IMR-90 (cell line): ENCODE data around the gene ODAD3. TPM values are rescaled to one million over a fixed set of nuclear protein-coding genes. Genes with fewer than 3 reads are reported as not detected.
"Not testable (repeated sequence)": the region's sequence is repeated elsewhere in the genome, so short reads cannot be mapped to it uniquely, and the experiment has no call there.

Experiments
- ATAC-seq: fragments of 200-7000 bp; cut with Tn5 transposase; 2 replicates; pipeline ENCODE4 v1.9.1; 2020; ENCODE audit warnings: low read depth, mild to moderate bottlenecking, moderate library complexity
- BruUV-seq: library from RNA; stranded (reverse); fragments of 400-500 nt; replicated peaks from 2 replicates; lab custom pipeline; 2021; lab: Mats Ljungman, UMichigan
- CTCF ChIA-PET: fragments of 300-600 bp; formaldehyde crosslinking; extraction: SDS; loops from one replicate; lab custom pipeline; 2021; ENCODE audit warnings: antibody characterized with exemption; lab: Yijun Ruan, JAX
- POLR2A ChIA-PET: fragments of 300-600 bp; sonication (Branson Sonifier 250); formaldehyde crosslinking; loops from one replicate; lab custom pipeline; 2022; ENCODE audit warnings: antibody characterized with exemption; ENCODE audit not compliant: unreplicated experiment; lab: Charles Lee
- DNase-seq: peaks from one replicate; pipeline ENCODE4 v3.0.0; 2013
- H2AFZ ChIP-seq: replicated peaks from 2 replicates; pipeline ENCODE3; 2013; ENCODE audit warnings: low read length, mild to moderate bottlenecking; ENCODE audit not compliant: poor library complexity
- H2AK5ac ChIP-seq: 2 replicates; pipeline ENCODE4 v1.6.1; 2013; ENCODE audit warnings: low read depth, low read length, inconsistent platforms
- H2AK9ac ChIP-seq: replicated peaks from 2 replicates; pipeline ENCODE3; 2013; ENCODE audit warnings: mild to moderate bottlenecking, low read depth, low read length, moderate library complexity; ENCODE audit not compliant: poor library complexity
- H2BK120ac ChIP-seq: 2 replicates; pipeline ENCODE4 v1.6.1; 2013; ENCODE audit warnings: low read depth, low read length, inconsistent platforms
- H2BK15ac ChIP-seq: 3 replicates; pipeline ENCODE4 v1.6.1; 2013; ENCODE audit warnings: low read depth, low read length, inconsistent platforms
- H2BK20ac ChIP-seq: 2 replicates; pipeline ENCODE4 v1.6.1; 2013; ENCODE audit warnings: low read depth, mild to moderate bottlenecking, inconsistent platforms, low read length, moderate library complexity
- H2BK5ac ChIP-seq: 2 replicates; pipeline ENCODE4 v1.6.1; 2013; ENCODE audit warnings: mild to moderate bottlenecking, low read depth, low read length, inconsistent platforms; ENCODE audit not compliant: poor library complexity, severe bottlenecking
- H3K14ac ChIP-seq: replicated peaks from 2 replicates; pipeline ENCODE4 v1.6.1; 2013; ENCODE audit warnings: low read depth, low read length, inconsistent platforms
- H3K18ac ChIP-seq: 2 replicates; pipeline ENCODE4 v1.6.1; 2013; ENCODE audit warnings: low read depth, low read length, control low read depth
- H3K23ac ChIP-seq: 2 replicates; pipeline ENCODE4 v1.6.1; 2013; ENCODE audit warnings: low read depth, low read length, inconsistent platforms
- H3K27ac ChIP-seq: 2 replicates; pipeline ENCODE4 v1.5.1; 2013; ENCODE audit warnings: mild to moderate bottlenecking, control low read depth, low read length; ENCODE audit not compliant: insufficient read depth
- H3K27me3 ChIP-seq: 2 replicates; pipeline ENCODE4 v1.6.1; 2013; ENCODE audit warnings: low read length; ENCODE audit not compliant: control insufficient read depth, insufficient read depth
- H3K36me3 ChIP-seq: 2 replicates; pipeline ENCODE4 v1.6.1; 2013; ENCODE audit warnings: low read length, mixed read lengths; ENCODE audit not compliant: control insufficient read depth, insufficient read depth
- H3K4ac ChIP-seq: 2 replicates; pipeline ENCODE4 v1.6.1; 2013; ENCODE audit warnings: low read depth, low read length, inconsistent platforms
- H3K4me1 ChIP-seq: 2 replicates; pipeline ENCODE4 v1.6.1; 2013; ENCODE audit warnings: low read length, mixed read lengths; ENCODE audit not compliant: control insufficient read depth, insufficient read depth
- H3K4me2 ChIP-seq: 2 replicates; pipeline ENCODE4 v1.6.1; 2013; ENCODE audit warnings: low read depth, mild to moderate bottlenecking, control low read depth, low read length, moderate library complexity
- H3K4me3 ChIP-seq: 2 replicates; pipeline ENCODE4 v1.5.1; 2013; ENCODE audit warnings: low read depth, mild to moderate bottlenecking, control low read depth, low read length, moderate library complexity; ENCODE audit not compliant: insufficient read depth
- H3K56ac ChIP-seq: 2 replicates; pipeline ENCODE4 v1.6.1; 2013; ENCODE audit warnings: low read length, inconsistent platforms; ENCODE audit not compliant: insufficient read depth; ENCODE audit errors: extremely low read depth
- H3K79me1 ChIP-seq, 2 experiments: 2 replicates each; pipeline ENCODE4 v1.6.1; 2013; ENCODE audit warnings: low read length in 2 of 2, inconsistent platforms in 1 of 2, low read depth in 1 of 2
- H3K9ac ChIP-seq: 2 replicates; pipeline ENCODE4 v1.6.1; 2013; ENCODE audit warnings: low read depth, low read length, control low read depth
- H3K9me1 ChIP-seq: 2 replicates; pipeline ENCODE4 v1.6.1; 2013; ENCODE audit warnings: low read length, inconsistent platforms; ENCODE audit not compliant: insufficient read depth
- H3K9me3 ChIP-seq: 2 replicates; pipeline ENCODE4 v1.6.1; 2013; ENCODE audit warnings: low read length; ENCODE audit not compliant: control insufficient read depth, insufficient read depth
- H4K20me1 ChIP-seq: 2 replicates; pipeline ENCODE4 v1.6.1; 2013; ENCODE audit warnings: low read length, inconsistent platforms; ENCODE audit not compliant: insufficient read depth
- H4K5ac ChIP-seq: 2 replicates; pipeline ENCODE4 v1.6.1; 2013; ENCODE audit warnings: mild to moderate bottlenecking, low read depth, low read length, control low read depth
- H4K8ac ChIP-seq, 2 experiments: 2 replicates each; pipeline ENCODE4 v1.6.1; 2013; ENCODE audit warnings: low read depth in 2 of 2, low read length in 2 of 2, control low read depth in 1 of 2, inconsistent platforms in 1 of 2
- H4K91ac ChIP-seq: 2 replicates; pipeline ENCODE4 v1.6.1; 2013; ENCODE audit warnings: low read depth, low read length, inconsistent platforms; ENCODE audit not compliant: insufficient read depth
- WGBS, 2 experiments: methylation state at CpG; one replicate each; pipeline versions ENCODE4 v1.1.5 to v1.1.7; 2013; ENCODE audit warnings: missing lambda C conversion rate in 2 of 2; ENCODE audit not compliant: insufficient read length in 1 of 2; ENCODE audit errors: extremely low coverage in 2 of 2; 5-methylcytosine and 5-hydroxymethylcytosine counted together
- dilution Hi-C: fragments of 300-500 bp; cut with HindIII; formaldehyde crosslinking; loops from one replicate; pipeline ENCODE4 v1.14.3; 2018; ENCODE audit warnings: low sequenced_read_pairs; ENCODE audit not compliant: unreplicated experiment
- in situ Hi-C: fragments of 300-500 bp; cut with MboI; formaldehyde crosslinking; loops from 3 replicates; pipeline ENCODE4 v1.14.3; 2019; ENCODE audit warnings: low sequenced_read_pairs, inconsistent platforms, mixed read lengths
- intact Hi-C: fragments of 100-400 bp; cut with micrococcal nuclease; formaldehyde crosslinking; loops from 2 replicates; pipeline ENCODE4 v1.10.0; 2022
- polyA plus RNA-seq, 3 experiments: library from polyadenylated mRNA; depleted of rRNA; stranded (reverse); fragments of >200 nt; gene quantifications; 2 replicates each; pipeline ENCODE4 v1.2.3, GENCODE V29; 2012; ENCODE audit warnings: low replicate concordance in 1 of 3
- total RNA-seq: library from RNA; depleted of rRNA; stranded (reverse); fragments of >200 nt; gene quantifications from 2 replicates; pipeline ENCODE4 v1.2.3, GENCODE V29; 2012

Gene ODAD3
- total and polyA plus RNA-seq, 2 of the 4 experiments (the other 2 are of a cell fraction), result under 0.01 to 0.44 TPM

GRCh38 chr19:11468266-11468845 is 33.4 kb upstream of the ODAD3 start:
- H4K20me1 ChIP-seq, H3K23ac ChIP-seq, H3K4me3 ChIP-seq, H2BK20ac ChIP-seq, in situ Hi-C loops, BruUV-seq, H3K9ac ChIP-seq, H2AK9ac ChIP-seq, POLR2A ChIA-PET, H3K36me3 ChIP-seq, H2AFZ ChIP-seq, intact Hi-C loops, ATAC-seq, H3K79me1 ChIP-seq, H3K27me3 ChIP-seq, H3K4me1 ChIP-seq, H3K56ac ChIP-seq, H4K8ac ChIP-seq, H3K4ac ChIP-seq, H3K14ac ChIP-seq, H2AK5ac ChIP-seq, H3K18ac ChIP-seq, H4K91ac ChIP-seq, H3K9me1 ChIP-seq, H2BK5ac ChIP-seq, DNase-seq, H3K9me3 ChIP-seq, H2BK120ac ChIP-seq, H3K4me2 ChIP-seq, H4K5ac ChIP-seq, H2BK15ac ChIP-seq, dilution Hi-C loops, H3K27ac ChIP-seq: not testable (repeated sequence)
- CTCF ChIA-PET, result interaction anchor here (0.7 kb wide), 1 partner anchor 14 kb away, joined by 5 read pairs; no protein-coding TSS in a partner anchor
- no CpG with 5 or more reads among the region's 8 CpGs for WGBS, 2 experiments
